Endothelial cell of umbilical vein (primary cell): ENCODE results near the gene POLR3A. TPM values are rescaled to one million over a fixed set of nuclear protein-coding genes. Genes with fewer than 3 reads are reported as not detected.

ENCODE experiments used
- BruUV-seq: library from RNA; stranded (reverse); fragments of 400-500 nt; replicated peaks from 2 replicates; lab custom pipeline; 2021; lab: Mats Ljungman, UMichigan
- CTCF ChIA-PET: fragments of 300-600, 350-600 bp; sonication (Branson Sonifier 250); formaldehyde crosslinking; loops from one replicate; lab custom pipeline; 2021; ENCODE audit warnings: antibody characterized with exemption, inconsistent platforms; lab: Charles Lee
- POLR2A ChIA-PET: fragments of 300-600, 350-600 bp; sonication (Branson Sonifier 250); formaldehyde crosslinking; loops from one replicate; lab custom pipeline; 2021; ENCODE audit warnings: antibody characterized with exemption, inconsistent platforms; lab: Charles Lee
- DNase-seq: peaks from one replicate; pipeline ENCODE4 v3.0.0-alpha.2; 2011; ENCODE audit warnings: low read depth, low spot score
- FAIRE-seq: peaks from 2 replicates; lab custom pipeline; 2011; peaks lifted over from hg19 to GRCh38; lab: Jason Lieb, UNC
- H2AFZ ChIP-seq: 2 replicates; pipeline ENCODE4 v1.6.0; 2012; ENCODE audit warnings: low read depth, low read length, control low read depth, inconsistent platforms
- H3K27ac ChIP-seq: 2 replicates; pipeline ENCODE4 v1.5.1; 2011; ENCODE audit warnings: low read depth, mild to moderate bottlenecking, control low read depth, low read length, moderate library complexity; ENCODE audit not compliant: insufficient read depth
- H3K27me3 ChIP-seq, 2 experiments: 2 replicates each; pipeline versions ENCODE4 v1.6.0 to v1.6.1; 2011; ENCODE audit warnings: low read length in 2 of 2, mixed read lengths in 1 of 2; ENCODE audit not compliant: control insufficient read depth in 2 of 2, insufficient read depth in 2 of 2
- H3K36me3 ChIP-seq, 2 experiments: 2 replicates in 1 of 2; 3 replicates in 1 of 2; pipeline ENCODE4 v1.5.1; 2011; ENCODE audit warnings: low read length in 2 of 2, mild to moderate bottlenecking in 1 of 2, moderate library complexity in 1 of 2; ENCODE audit not compliant: control insufficient read depth in 2 of 2, insufficient read depth in 2 of 2; ENCODE audit errors: extremely low read depth in 1 of 2
- H3K4me1 ChIP-seq: 3 replicates; pipeline ENCODE4 v1.5.1; 2011; ENCODE audit warnings: mild to moderate bottlenecking, low read length; ENCODE audit not compliant: control insufficient read depth, insufficient read depth; ENCODE audit errors: extremely low read depth
- H3K4me2 ChIP-seq: 2 replicates; pipeline ENCODE4 v1.6.1; 2011; ENCODE audit warnings: low read length, control low read depth, mixed read lengths; ENCODE audit not compliant: insufficient read depth
- H3K4me3 ChIP-seq, 3 experiments: fragments of 200-600 bp in 1 of 3; sonication (generic), shearing (Covaris generic) in 1 of 3; replicated peaks in 1 of 3; 2 replicates each; pipeline ENCODE4 v1.5.1; 2011 to 2016; ENCODE audit warnings: control low read depth in 3 of 3, low read length in 3 of 3, mild to moderate bottlenecking in 2 of 3, inconsistent platforms in 1 of 3, low read depth in 1 of 3, moderate library complexity in 1 of 3; ENCODE audit not compliant: insufficient read depth in 1 of 3
- H3K79me2 ChIP-seq: 2 replicates; pipeline ENCODE4 v1.6.0; 2012; ENCODE audit warnings: low read length, inconsistent platforms; ENCODE audit not compliant: control insufficient read depth, insufficient read depth
- H3K9ac ChIP-seq: replicated peaks from 2 replicates; pipeline ENCODE3; 2011; ENCODE audit warnings: low read length, control low read depth; ENCODE audit not compliant: insufficient read depth; ENCODE audit errors: extremely low read depth
- H3K9me1 ChIP-seq: replicated peaks from 3 replicates; pipeline ENCODE4 v1.6.0; 2011; ENCODE audit warnings: mild to moderate bottlenecking, low read length; ENCODE audit not compliant: control insufficient read depth, insufficient read depth; ENCODE audit errors: extremely low read depth
- H3K9me3 ChIP-seq: replicated peaks from 2 replicates; pipeline ENCODE4 v1.5.1; 2012; ENCODE audit warnings: low read length, inconsistent platforms; ENCODE audit not compliant: control insufficient read depth, insufficient read depth
- H4K20me1 ChIP-seq: replicated peaks from 2 replicates; pipeline ENCODE3; 2011; ENCODE audit warnings: mild to moderate bottlenecking, low read length; ENCODE audit not compliant: control insufficient read depth, insufficient read depth; ENCODE audit errors: extremely low read depth
- CTCF ChIP-seq, 2 donors: IDR thresholded peaks; 1 replicate in 1 of 2; 2 replicates in 1 of 2; pipeline ENCODE4 v1.5.1; 2011; ENCODE audit warnings: low read length in 2 of 2, mild to moderate bottlenecking in 2 of 2, moderate library complexity in 2 of 2, control low read depth in 1 of 2, inconsistent platforms in 1 of 2, low read depth in 1 of 2; ENCODE audit not compliant: insufficient read depth in 1 of 2; ENCODE audit errors: extremely low read depth in 1 of 2
- EZH2 ChIP-seq: IDR thresholded peaks from 2 replicates; pipeline ENCODE4 v1.6.1; 2012; ENCODE audit warnings: borderline replicate concordance, low read depth, mild to moderate bottlenecking, moderate library complexity, low read length, inconsistent platforms; ENCODE audit not compliant: severe bottlenecking
- FOS ChIP-seq: IDR thresholded peaks from 2 replicates; pipeline ENCODE4 v1.6.1; 2011; ENCODE audit warnings: mild to moderate bottlenecking, low read length, moderate library complexity, borderline replicate concordance; ENCODE audit not compliant: insufficient read depth
- GATA2 ChIP-seq: IDR thresholded peaks from 2 replicates; pipeline ENCODE4 v1.7.0; 2011; ENCODE audit warnings: low read depth, mild to moderate bottlenecking, moderate library complexity, mixed read lengths, low read length; ENCODE audit not compliant: insufficient read length, insufficient read depth
- JUN ChIP-seq: IDR thresholded peaks from 2 replicates; pipeline ENCODE4 v1.6.1; 2011; ENCODE audit warnings: borderline replicate concordance, low read depth; ENCODE audit not compliant: insufficient read length, insufficient read depth
- MAX ChIP-seq: IDR thresholded peaks from 2 replicates; pipeline ENCODE4 v1.6.1; 2011; ENCODE audit not compliant: insufficient read depth, insufficient read length
- MYC ChIP-seq: IDR thresholded peaks from one replicate; pipeline ENCODE4 v1.6.1; 2011; ENCODE audit warnings: mild to moderate bottlenecking, low read depth, low read length
- POLR2A ChIP-seq: IDR thresholded peaks from 2 replicates; pipeline ENCODE4 v1.6.1; 2012; ENCODE audit warnings: low read depth, mild to moderate bottlenecking, control low read depth, low read length
- POLR2AphosphoS5 ChIP-seq: IDR thresholded peaks from 2 replicates; pipeline ENCODE4 v1.6.1; 2012; ENCODE audit warnings: low read depth, mild to moderate bottlenecking, control low read depth, low read length, moderate library complexity; ENCODE audit not compliant: insufficient read depth
- dilution Hi-C: fragments of 300-500 bp; cut with MboI; formaldehyde crosslinking; loops from one replicate; pipeline ENCODE4 v1.15.0; 2019; ENCODE audit warnings: low sequenced_read_pairs; ENCODE audit not compliant: extremely low pct_ligation_motif_present
- intact Hi-C: fragments of 100-400 bp; cut with micrococcal nuclease; formaldehyde crosslinking; loops from one replicate; pipeline ENCODE4 v1.10.0; 2022
- polyA plus RNA-seq, 4 experiments: library from polyadenylated mRNA; depleted of rRNA in 3 of 4; stranded (reverse) in 3 of 4; unstranded in 1 of 4; fragments of >200 nt; gene quantifications; 2 replicates each; pipeline versions ENCODE4 v1.2.1 to v1.2.3, GENCODE V29; 2011 to 2012; ENCODE audit warnings: missing spikeins in 1 of 4
- total RNA-seq: library from RNA; stranded (reverse); gene quantifications from 2 replicates; pipeline ENCODE4 v1.2.3, GENCODE V29; 2021

The POLR3A gene
- total and polyA plus RNA-seq, 2 donors (not counting 3 experiments of a cell fraction or from before 2014, with no cell fraction given) = 9.5 to 25.3 TPM

- Histone ChIP-seq H3K36me3 (no peaks in the 10 kb centered on the region), H3K79me2 (no peaks in the 10 kb centered on the region), H3K27ac (no peak overlapping the region), H3K4me2 (no peak overlapping the region), H3K9me3 (no peaks in the 10 kb centered on the region), H3K4me3 (no peak overlapping the region), H3K4me1 (no peaks in the 10 kb centered on the region), H4K20me1 (no peaks in the 10 kb centered on the region), H3K9me1 (no peaks in the 10 kb centered on the region), H2AFZ (no peak overlapping the region), H3K27me3 (peaks cover 2% of the 10 kb centered on the region in 2 experiments), H3K9ac (no peak overlapping the region)
- ChIA-PET POLR2A (no interaction called here), CTCF (no interaction called here)
- FAIRE-seq = no peak
- dilution Hi-C loops = no loop called here
- intact Hi-C loops = no loop called here
- DNase-seq = no peak
- BruUV-seq = no TSS peak
- TF ChIP-seq POLR2A (no peak), CTCF (IDR thresholded peaks at IDR 0.05; ENCODE audit: extremely low read depth in 1 of 2, insufficient read depth in 1 of 2, low read depth in 1 of 2, low read length in 2 of 2) (no peak), POLR2AphosphoS5 (no peak), GATA2 (no peak), MYC (no peak), EZH2 (no peak), MAX (no peak), FOS (no peak), JUN (no peak)
Observed at GRCh38 chr10:77961668-77962067, 67.6 kb downstream of the POLR3A start.
